SH-SY5Y (cell line): ENCODE data around the gene DPYSL4.

ENCODE experiments used
- GATA2 ChIP-seq: IDR thresholded peaks from 2 replicates; pipeline ENCODE4 v1.6.1; 2011; ENCODE audit warnings: mild to moderate bottlenecking, low read depth, low read length
- GATA3 ChIP-seq: IDR thresholded peaks from 2 replicates; pipeline ENCODE4 v1.6.1; 2011; ENCODE audit warnings: low read depth, mild to moderate bottlenecking, low read length, moderate library complexity

GRCh38 chr10:132208462-132209050 lies 21.8 kb downstream of the DPYSL4 start:
- TF ChIP-seq GATA2 (no peak), GATA3 (no peak)
